C4-2B (cell line): ENCODE measurements around the gene PRDX1.

Experiments used
- H3K27ac ChIP-seq: fragments of 450-650 bp; 2 replicates; pipeline ENCODE4 v1.5.1; 2017
- ZFX ChIP-seq: fragments of 450-650 bp; IDR thresholded peaks from 2 replicates; pipeline ENCODE4 v1.6.1; 2017
- TF ChIP-seq, protein P1 (sequence below): fragments of 450-650 bp; conservative IDR thresholded peaks from 2 replicates; pipeline ENCODE4 v1.5.1; 2017; ENCODE audit warnings: mild to moderate bottlenecking

Gene PRDX1

GRCh38 chr1:45521413-45522323 is at the start of gene PRDX1:
TSS of gene PRDX1 (minus strand) at chr1:45521884. CDS start at chr1:45519043, 2,841 bp downstream.
- H3K27ac ChIP-seq, result peak within 1 kb of the TSS; percentile 94
- TF ChIP-seq ZFX, result peak; percentile 42; the same call in 1 of the 2 replicates
- TF ChIP-seq, protein P1, sequence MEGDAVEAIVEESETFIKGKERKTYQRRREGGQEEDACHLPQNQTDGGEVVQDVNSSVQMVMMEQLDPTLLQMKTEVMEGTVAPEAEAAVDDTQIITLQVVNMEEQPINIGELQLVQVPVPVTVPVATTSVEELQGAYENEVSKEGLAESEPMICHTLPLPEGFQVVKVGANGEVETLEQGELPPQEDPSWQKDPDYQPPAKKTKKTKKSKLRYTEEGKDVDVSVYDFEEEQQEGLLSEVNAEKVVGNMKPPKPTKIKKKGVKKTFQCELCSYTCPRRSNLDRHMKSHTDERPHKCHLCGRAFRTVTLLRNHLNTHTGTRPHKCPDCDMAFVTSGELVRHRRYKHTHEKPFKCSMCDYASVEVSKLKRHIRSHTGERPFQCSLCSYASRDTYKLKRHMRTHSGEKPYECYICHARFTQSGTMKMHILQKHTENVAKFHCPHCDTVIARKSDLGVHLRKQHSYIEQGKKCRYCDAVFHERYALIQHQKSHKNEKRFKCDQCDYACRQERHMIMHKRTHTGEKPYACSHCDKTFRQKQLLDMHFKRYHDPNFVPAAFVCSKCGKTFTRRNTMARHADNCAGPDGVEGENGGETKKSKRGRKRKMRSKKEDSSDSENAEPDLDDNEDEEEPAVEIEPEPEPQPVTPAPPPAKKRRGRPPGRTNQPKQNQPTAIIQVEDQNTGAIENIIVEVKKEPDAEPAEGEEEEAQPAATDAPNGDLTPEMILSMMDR, result no peak

- TF ChIP-seq, protein P1, result no peak
- TF ChIP-seq ZFX, result no peak
- no peak overlapping the region for H3K27ac ChIP-seq
Observed at GRCh38 chr1:45570631-45571030, 48.9 kb upstream of the PRDX1 start.

GRCh38 chr1:45569962-45570581 is 48.4 kb upstream of the PRDX1 start:
- peak overlapping the region; percentile 79 for H3K27ac ChIP-seq
- TF ChIP-seq ZFX, result no peak
- TF ChIP-seq, protein P1, result peak; percentile 99

DNA sequence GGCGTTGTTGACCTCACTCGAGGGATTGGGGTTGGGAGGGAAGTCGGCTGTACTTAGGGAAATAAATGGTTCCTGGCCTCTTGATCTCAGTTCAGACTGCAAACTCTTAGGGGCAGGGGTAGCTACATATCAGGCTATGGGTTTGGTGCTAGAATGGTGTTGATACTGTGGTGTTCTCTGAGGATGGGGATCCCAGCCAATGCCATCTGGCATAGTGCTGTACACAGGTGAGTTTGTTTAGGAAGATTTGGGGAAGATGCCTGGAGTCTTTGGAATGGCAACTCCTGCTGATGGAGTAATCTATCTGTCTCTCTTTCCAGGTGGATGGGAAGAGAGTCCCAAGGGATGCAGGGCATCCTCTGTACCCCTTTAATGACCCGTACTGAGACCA is 47.9 kb upstream of the PRDX1 start:
- peak overlapping the region; percentile 79 for H3K27ac ChIP-seq
- TF ChIP-seq ZFX, result no peak
- TF ChIP-seq, protein P1, result no peak

DNA sequence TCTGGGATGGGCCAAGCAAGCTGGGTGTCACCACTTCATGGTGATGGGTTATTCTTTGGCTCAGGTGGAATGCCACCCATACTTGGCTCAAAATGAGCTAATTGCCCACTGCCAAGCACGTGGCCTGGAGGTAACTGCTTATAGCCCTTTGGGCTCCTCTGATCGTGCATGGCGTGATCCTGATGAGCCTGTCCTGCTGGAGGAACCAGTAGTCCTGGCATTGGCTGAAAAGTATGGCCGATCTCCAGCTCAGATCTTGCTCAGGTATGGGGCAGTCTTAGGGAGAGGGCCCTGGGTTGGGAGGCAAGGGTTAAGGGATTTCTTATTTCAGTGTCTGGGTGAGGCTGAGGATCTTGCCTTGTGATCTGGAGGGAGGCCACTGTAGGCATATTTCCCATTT is 46.7 kb upstream of the PRDX1 start:
- H3K27ac ChIP-seq, result peak overlapping the region; percentile 79
- TF ChIP-seq, protein P1, result no peak
- no peak for TF ChIP-seq ZFX

DNA sequence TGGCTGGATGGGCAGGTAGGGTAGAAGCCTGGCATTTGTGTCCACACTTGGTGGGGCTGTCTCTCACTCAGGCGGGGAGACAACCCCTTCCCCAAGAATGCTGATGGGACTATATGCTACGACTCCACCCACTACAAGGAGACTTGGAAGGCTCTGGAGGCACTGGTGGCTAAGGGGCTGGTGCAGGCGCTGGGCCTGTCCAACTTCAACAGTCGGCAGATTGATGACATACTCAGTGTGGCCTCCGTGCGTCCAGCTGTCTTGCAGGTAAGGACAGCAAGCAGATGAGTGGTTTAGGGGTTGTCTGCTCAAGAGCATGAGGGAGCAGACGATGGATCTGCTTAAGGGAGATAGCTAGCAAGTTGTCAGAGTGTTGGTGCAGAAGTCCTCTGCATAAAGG is 46.2 kb upstream of the PRDX1 start:
- TF ChIP-seq ZFX, result no peak
- TF ChIP-seq, protein P1, result no peak
- H3K27ac ChIP-seq, result peak overlapping the region; percentile 79

DNA sequence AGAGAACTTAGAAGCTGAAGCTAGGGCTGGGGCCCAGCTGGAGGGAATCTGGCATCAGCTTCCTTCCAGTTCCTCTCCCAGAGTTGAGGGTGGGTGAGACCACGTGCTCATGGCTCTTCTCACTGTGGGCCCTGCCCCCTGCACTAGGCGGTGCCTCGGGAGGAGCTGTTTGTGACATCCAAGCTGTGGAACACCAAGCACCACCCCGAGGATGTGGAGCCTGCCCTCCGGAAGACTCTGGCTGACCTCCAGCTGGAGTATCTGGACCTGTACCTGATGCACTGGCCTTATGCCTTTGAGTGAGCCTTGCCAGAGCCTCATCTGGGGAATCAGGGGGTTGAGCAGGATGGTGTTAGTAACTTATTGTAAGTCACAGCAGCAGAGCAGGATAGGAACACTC is 45.0 kb upstream of the PRDX1 start:
- H3K27ac ChIP-seq, result peak overlapping the region; percentile 79
- TF ChIP-seq, protein P1, result no peak
- no peak for TF ChIP-seq ZFX
